Adrenal gland (tissue), 5 donors: Measurements from ENCODE around the gene NBPF11.
"Not testable (repeated sequence)": the region's sequence is repeated elsewhere in the genome, so short reads cannot be mapped to it uniquely, and the experiment has no call there.

ENCODE experiments used
- CTCF ChIP-seq, 6 experiments: fragments of 450-650 bp in 4 of 6; fragments of 200-600 bp in 2 of 6; sonication (generic) in 1 of 6; IDR thresholded peaks; 1 replicate in 5 of 6; 2 replicates in 1 of 6; pipeline versions ENCODE4 v1.5.1 to v1.8.0; 2016 to 2021; ENCODE audit warnings: antibody characterized with exemption in 6 of 6, mild to moderate bottlenecking in 2 of 6, moderate library complexity in 1 of 6
- POLR2A ChIP-seq, 2 donors: fragments of 450-650 bp; IDR thresholded peaks; one replicate each; pipeline ENCODE4 v1.6.1; 2017; ENCODE audit warnings: antibody characterized with exemption in 2 of 2, mild to moderate bottlenecking in 2 of 2, moderate library complexity in 1 of 2
- donor health status: DM: no; HTN: no; CAD: no.

- TF ChIP-seq CTCF, POLR2A (IDR thresholded peaks at IDR 0.05): not testable (repeated sequence)
Observed at GRCh38 chr1:148155494-148156275, 3.6 kb upstream of the NBPF11 start.
